Natural killer cell (primary cell): Measurements from ENCODE around the gene PHACTR3. TPM values are rescaled to one million over a fixed set of nuclear protein-coding genes. Genes with fewer than 3 reads are reported as not detected.

Source experiments
- ATAC-seq, 3 donors: fragments of 150-1000 bp in 2 of 3; fragments of 200-7000 bp in 1 of 3; cut with Tn5 transposase; 1 replicate in 1 of 3; 2 replicates in 2 of 3; pipeline ENCODE4 v1.10.0; 2021; ENCODE audit warnings: mild to moderate bottlenecking in 2 of 3, moderate library complexity in 2 of 3
- DNase-seq, 2 donors: peaks; one replicate each; pipeline versions ENCODE4 v3.0.0 to v3.0.0-alpha.2; 2013 to 2021; ENCODE audit warnings: mixed read lengths in 1 of 2
- H3K27ac ChIP-seq: one replicate; pipeline ENCODE4 v1.5.1; 2013; ENCODE audit warnings: mild to moderate bottlenecking, low read length
- H3K27me3 ChIP-seq: one replicate; pipeline ENCODE4 v1.6.1; 2013; ENCODE audit warnings: low read length; ENCODE audit not compliant: control insufficient read depth, insufficient read depth
- H3K36me3 ChIP-seq: one replicate; pipeline ENCODE4 v1.6.1; 2013; ENCODE audit warnings: low read length; ENCODE audit not compliant: control insufficient read depth, insufficient read depth
- H3K4me1 ChIP-seq: one replicate; pipeline ENCODE4 v1.6.1; 2013; ENCODE audit warnings: low read length; ENCODE audit not compliant: control insufficient read depth, insufficient read depth
- H3K4me3 ChIP-seq: one replicate; pipeline ENCODE4 v1.5.1; 2013; ENCODE audit warnings: low read length
- H3K9me3 ChIP-seq: one replicate; pipeline ENCODE4 v1.6.1; 2013; ENCODE audit warnings: low read length; ENCODE audit not compliant: control insufficient read depth, insufficient read depth
- H3K27ac Mint-ChIP-seq, 2 donors: one replicate each; pipeline ENCODE4 v1.8.0; 2022; ENCODE audit warnings: mild to moderate bottlenecking in 2 of 2, mixed read lengths in 2 of 2, moderate library complexity in 1 of 2
- H3K27me3 Mint-ChIP-seq, 2 donors: one replicate each; pipeline ENCODE4 v1.8.0; 2022; ENCODE audit warnings: low read depth in 2 of 2, mixed read lengths in 2 of 2
- H3K36me3 Mint-ChIP-seq: one replicate; pipeline ENCODE4 v1.8.0; 2022; ENCODE audit warnings: mixed read lengths
- H3K4me1 Mint-ChIP-seq, 2 donors: one replicate each; pipeline ENCODE4 v1.8.0; 2022; ENCODE audit warnings: mixed read lengths in 2 of 2
- H3K4me3 Mint-ChIP-seq: one replicate; pipeline ENCODE4 v1.8.0; 2022; ENCODE audit warnings: mild to moderate bottlenecking, moderate library complexity, mixed read lengths
- H3K9me3 Mint-ChIP-seq, 2 donors: one replicate each; pipeline ENCODE4 v1.8.0; 2022; ENCODE audit warnings: mixed read lengths in 2 of 2
- WGBS: methylation state at CpG from one replicate; pipeline ENCODE4 v1.1.7; 2013; ENCODE audit warnings: missing lambda C conversion rate; ENCODE audit not compliant: insufficient coverage; 5-methylcytosine and 5-hydroxymethylcytosine counted together
- intact Hi-C: fragments of 100-400 bp; cut with micrococcal nuclease; formaldehyde crosslinking; loops from one replicate; pipeline ENCODE4 v1.14.2; 2022
- total RNA-seq, 4 donors: library from RNA; stranded (reverse); fragments of 120-200 nt in 1 of 4; gene quantifications; one replicate each; pipeline versions ENCODE4 v1.2.3 to v1.2.4, GENCODE V29; 2013 to 2022
- TF ChIP-seq, protein P1 (sequence below): fragments of 200-600 bp; IDR thresholded peaks from one replicate; pipeline ENCODE4 v1.8.0; 2022; ENCODE audit warnings: antibody characterized with exemption

Gene PHACTR3
- total RNA-seq, 3 donors from 2014 or later (not counting 1 experiment from before 2014, with no cell fraction given): not detected

DNA sequence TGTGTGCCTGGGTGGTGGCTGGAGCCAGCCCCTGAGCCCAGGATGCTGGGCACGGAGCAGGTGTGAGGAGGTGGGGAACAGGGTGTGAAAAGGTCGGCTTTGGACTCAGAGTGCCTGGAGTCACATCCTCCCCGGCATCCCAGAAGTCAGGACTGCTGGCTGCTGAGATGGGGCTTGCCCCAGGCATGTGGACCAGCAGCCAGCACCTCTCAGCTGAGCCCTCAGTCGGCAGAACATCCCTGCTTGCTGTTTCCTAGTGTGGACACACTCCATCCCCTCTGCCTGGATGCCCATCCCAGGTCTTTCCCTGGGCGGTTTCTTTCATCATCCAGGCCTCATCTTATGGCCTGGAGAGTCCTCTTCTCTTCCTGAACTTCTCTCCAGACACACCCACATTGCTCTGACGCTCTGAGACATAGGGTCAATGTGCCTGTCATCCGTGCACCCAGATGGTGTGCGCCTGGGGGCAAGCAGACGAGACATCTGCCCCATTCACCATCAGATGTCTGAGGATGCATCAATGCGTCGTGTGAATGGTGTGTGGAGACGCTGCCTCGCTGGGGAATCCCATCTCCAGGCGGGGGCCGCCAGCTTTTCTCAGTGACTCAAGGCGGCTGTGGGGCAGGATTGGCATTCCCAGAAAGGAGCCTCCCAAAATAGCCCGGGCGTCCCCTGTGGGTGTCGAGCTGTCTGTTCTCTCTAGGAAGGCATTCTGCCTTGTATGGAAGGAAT lies 224.9 kb downstream of the PHACTR3 start:
- DNase-seq: no peak
- no peaks in the 10 kb centered on the region for H3K36me3 Mint-ChIP-seq
- no peaks in the 10 kb centered on the region for H3K9me3 Mint-ChIP-seq
- no peak overlapping the region for H3K4me3 ChIP-seq
- WGBS: 77% methylated on average over 19 of the region's 19 CpGs
- TF ChIP-seq, protein P1, sequence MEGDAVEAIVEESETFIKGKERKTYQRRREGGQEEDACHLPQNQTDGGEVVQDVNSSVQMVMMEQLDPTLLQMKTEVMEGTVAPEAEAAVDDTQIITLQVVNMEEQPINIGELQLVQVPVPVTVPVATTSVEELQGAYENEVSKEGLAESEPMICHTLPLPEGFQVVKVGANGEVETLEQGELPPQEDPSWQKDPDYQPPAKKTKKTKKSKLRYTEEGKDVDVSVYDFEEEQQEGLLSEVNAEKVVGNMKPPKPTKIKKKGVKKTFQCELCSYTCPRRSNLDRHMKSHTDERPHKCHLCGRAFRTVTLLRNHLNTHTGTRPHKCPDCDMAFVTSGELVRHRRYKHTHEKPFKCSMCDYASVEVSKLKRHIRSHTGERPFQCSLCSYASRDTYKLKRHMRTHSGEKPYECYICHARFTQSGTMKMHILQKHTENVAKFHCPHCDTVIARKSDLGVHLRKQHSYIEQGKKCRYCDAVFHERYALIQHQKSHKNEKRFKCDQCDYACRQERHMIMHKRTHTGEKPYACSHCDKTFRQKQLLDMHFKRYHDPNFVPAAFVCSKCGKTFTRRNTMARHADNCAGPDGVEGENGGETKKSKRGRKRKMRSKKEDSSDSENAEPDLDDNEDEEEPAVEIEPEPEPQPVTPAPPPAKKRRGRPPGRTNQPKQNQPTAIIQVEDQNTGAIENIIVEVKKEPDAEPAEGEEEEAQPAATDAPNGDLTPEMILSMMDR: no peak
- H3K9me3 ChIP-seq: no peaks in the 10 kb centered on the region
- H3K36me3 ChIP-seq: no peaks in the 10 kb centered on the region
- intact Hi-C loops: no loop called here
- peaks cover 5 to 9% of the 10 kb centered on the region in 2 donors for H3K27me3 Mint-ChIP-seq
- no peaks in the 10 kb centered on the region for H3K27me3 ChIP-seq
- H3K4me1 ChIP-seq: no peaks in the 10 kb centered on the region
- no peak for ATAC-seq
- H3K27ac Mint-ChIP-seq: no peak overlapping the region
- no peak overlapping the region for H3K27ac ChIP-seq
- no peak overlapping the region for H3K4me3 Mint-ChIP-seq
- H3K4me1 Mint-ChIP-seq: no peaks in the 10 kb centered on the region

DNA sequence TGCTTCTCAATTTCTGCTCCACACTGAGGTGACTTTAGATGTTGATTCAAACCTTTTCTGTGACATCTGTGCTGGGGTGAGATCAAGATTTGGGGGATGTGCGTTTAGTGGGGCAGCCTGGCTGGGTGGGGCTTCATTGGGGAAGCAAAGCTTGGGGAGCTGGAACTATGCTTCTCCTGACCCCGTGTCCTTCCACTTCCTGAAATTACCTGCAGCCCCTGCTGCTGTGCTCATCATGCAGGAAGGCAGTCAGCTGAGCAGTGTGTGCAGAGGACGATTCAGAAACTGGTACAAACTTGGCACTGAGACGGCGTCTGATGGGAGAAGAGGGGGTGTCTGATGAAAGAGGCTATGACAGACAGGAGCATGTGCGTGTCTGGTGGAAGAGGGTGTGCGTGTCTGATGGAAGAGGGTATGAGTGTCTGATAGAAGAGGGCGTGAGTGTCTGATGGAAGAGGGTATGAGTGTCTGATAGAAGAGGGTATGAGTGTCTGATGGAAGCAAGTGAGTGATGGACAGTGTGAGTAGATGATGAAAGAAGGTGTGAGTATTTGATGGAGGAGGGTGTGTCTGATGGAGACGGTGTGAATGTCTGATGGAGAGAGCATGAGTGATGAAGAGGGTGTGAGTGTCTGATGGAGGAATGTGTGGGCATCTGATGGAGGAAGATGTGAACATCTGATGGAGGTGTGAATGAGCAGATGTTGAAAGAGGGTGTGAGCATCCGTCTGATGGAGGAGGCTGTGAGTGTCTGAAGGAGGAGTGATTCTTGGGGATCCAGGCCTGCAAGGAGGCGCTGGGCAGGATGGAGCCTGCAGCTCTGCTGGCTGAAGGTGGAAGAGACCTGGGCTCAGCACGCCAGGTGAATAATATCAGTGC lies 225.7 kb downstream of the PHACTR3 start:
- intact Hi-C loops: no loop called here
- Mint-ChIP-seq H3K4me3 (no peak overlapping the region), H3K27ac (no peak overlapping the region), H3K9me3 (no peaks in the 10 kb centered on the region), H3K4me1 (no peaks in the 10 kb centered on the region), H3K27me3 (peaks cover 13 to 15% of the 10 kb centered on the region in 2 donors), H3K36me3 (no peaks in the 10 kb centered on the region)
- no peak for DNase-seq
- Histone ChIP-seq H3K27ac (no peak overlapping the region), H3K36me3 (no peaks in the 10 kb centered on the region), H3K4me1 (no peaks in the 10 kb centered on the region), H3K9me3 (no peaks in the 10 kb centered on the region), H3K4me3 (no peak overlapping the region), H3K27me3 (no peaks in the 10 kb centered on the region)
- no peak for ATAC-seq
- TF ChIP-seq, protein P1: no peak
- WGBS: 68% methylated on average over 12 of the region's 12 CpGs

DNA sequence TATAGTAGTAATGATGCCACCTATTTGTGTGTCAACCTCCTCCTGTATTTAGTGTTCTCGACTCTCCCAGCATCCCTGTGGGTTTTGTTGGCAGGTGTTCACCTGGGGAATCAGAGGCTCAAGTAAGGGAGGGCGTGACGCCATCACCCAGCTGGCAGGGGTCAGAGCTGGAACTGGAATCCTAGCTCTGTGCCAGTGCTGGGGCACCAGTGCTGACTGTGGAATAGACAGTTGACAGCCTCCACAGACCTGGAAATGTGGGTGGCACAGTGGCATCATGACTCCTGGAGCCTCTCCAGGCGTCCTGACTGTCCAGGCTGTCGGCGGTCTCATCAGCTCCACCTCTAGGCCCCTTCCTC lies 226.3 kb downstream of the PHACTR3 start:
- ATAC-seq: no peak
- no peaks in the 10 kb centered on the region for H3K36me3 ChIP-seq
- H3K27me3 ChIP-seq: no peaks in the 10 kb centered on the region
- H3K4me1 ChIP-seq: no peaks in the 10 kb centered on the region
- Mint-ChIP-seq H3K27me3 (peaks cover 16 to 19% of the 10 kb centered on the region in 2 donors), H3K27ac (no peak overlapping the region), H3K4me3 (no peak overlapping the region), H3K4me1 (peaks cover 0 to 2% of the 10 kb centered on the region in 2 donors), H3K9me3 (no peaks in the 10 kb centered on the region), H3K36me3 (no peaks in the 10 kb centered on the region)
- H3K27ac ChIP-seq: no peak overlapping the region
- DNase-seq: no peak
- TF ChIP-seq, protein P1: no peak
- no peaks in the 10 kb centered on the region for H3K9me3 ChIP-seq
- WGBS: 63% methylated on average over 6 of the region's 6 CpGs
- intact Hi-C loops: no loop called here
- H3K4me3 ChIP-seq: no peak overlapping the region
